Measurements from ENCODE around the gene SOS1. TPM values are rescaled to one million over a fixed set of nuclear protein-coding genes. Genes with fewer than 3 reads are reported as not detected.

SOS1 gene
- total and polyA plus RNA-seq, 2 donors (not counting 1 experiment from before 2014, with no cell fraction given): 18.2 to 58.1 TPM

GRCh38 chr2:39124746-39125057 is 3.9 kb upstream of the SOS1 start:
- Histone ChIP-seq H3K4me2 (replicated peaks; ENCODE audit: low read depth, low read length, poor library complexity, severe bottlenecking) (peak overlapping the region; percentile 86), H3K4me3 (ENCODE audit: control extremely low read depth in 1 of 5, extremely low read depth in 1 of 5, insufficient read depth in 1 of 5, low read depth in 2 of 5, low read length in 4 of 5) (peak overlapping the region; percentile 72 to 96 (median 85)), H3K79me2 (ENCODE audit: control insufficient read depth, insufficient read depth, low read length) (peaks cover 18% of the 10 kb centered on the region), H4K20me1 (ENCODE audit: control insufficient read depth, insufficient read depth, low read length, poor library complexity, severe bottlenecking) (no peaks in the 10 kb centered on the region), H2AFZ (ENCODE audit: insufficient read depth, low read depth, low read length, poor library complexity, severe bottlenecking) (peak overlapping the region; percentile 100), H3K27ac (ENCODE audit: low read length in 2 of 2) (peak overlapping the region; percentile 87 to 94), H3K36me3 (replicated peaks in 1 of 2; ENCODE audit: control extremely low read depth in 1 of 2, control insufficient read depth in 1 of 2, extremely low read depth in 1 of 2, insufficient read depth in 2 of 2, low read length in 1 of 2) (no peaks in the 10 kb centered on the region), H3K9ac (ENCODE audit: low read length) (peak overlapping the region; percentile 90), H3K27me3 (replicated peaks in 1 of 4; ENCODE audit: control extremely low read depth in 1 of 4, control insufficient read depth in 3 of 4, insufficient read depth in 4 of 4, low read length in 3 of 4) (no peaks in the 10 kb centered on the region), H3K4me1 (ENCODE audit: control insufficient read depth in 2 of 2, insufficient read depth in 2 of 2, low read length in 2 of 2) (peaks cover 46 to 47% of the 10 kb centered on the region in 2 donors), H3K9me3 (ENCODE audit: control extremely low read depth in 1 of 3, control insufficient read depth in 2 of 3, insufficient read depth in 1 of 3, low read length in 2 of 3) (no peaks in the 10 kb centered on the region)
- POLR2A ChIA-PET: interaction anchor here (0.6 to 1.3 kb wide), 5 partner anchors 13 to 572 kb away, joined by 3 to 8 read pairs (median 4); partner anchors contain the start of gene SRSF7
- no peak for DNase-seq
- H3K4me1 Mint-ChIP-seq: peaks cover 54% of the 10 kb centered on the region
- CTCF ChIA-PET: interaction anchor here (0.5 to 8.0 kb wide), 23 partner anchors 9 to 747 kb away, joined by 3 to 101 read pairs (median 4); no protein-coding TSS in a partner anchor
- whole genome bisulfite sequencing (ENCODE audit: insufficient coverage): 0% methylated on average over 10 of the region's 10 CpGs
- H3K27me3 Mint-ChIP-seq: no peaks in the 10 kb centered on the region
- TF ChIP-seq EZH2 (IDR thresholded peaks at IDR 0.05; ENCODE audit: borderline replicate concordance, insufficient read depth, low read depth, low read length, poor library complexity, severe bottlenecking): no peak
- peak; percentile 52 for TF ChIP-seq CTCF (IDR thresholded peaks at IDR 0.05)
- peak overlapping the region; percentile 86 for H3K4me3 Mint-ChIP-seq
- ATAC-seq (ENCODE audit: low read depth): no peak
- peak overlapping the region; percentile 86 for H3K27ac Mint-ChIP-seq
- no peaks in the 10 kb centered on the region for H3K9me3 Mint-ChIP-seq (ENCODE audit: insufficient read depth)
- intact Hi-C loops (cut with micrococcal nuclease): loop anchor here (1.0 to 5.0 kb wide), 5 partner anchors 17 to 748 kb away; partner anchors contain the start of genes ATL2, GALM, HNRNPLL and MAP4K3

DNA sequence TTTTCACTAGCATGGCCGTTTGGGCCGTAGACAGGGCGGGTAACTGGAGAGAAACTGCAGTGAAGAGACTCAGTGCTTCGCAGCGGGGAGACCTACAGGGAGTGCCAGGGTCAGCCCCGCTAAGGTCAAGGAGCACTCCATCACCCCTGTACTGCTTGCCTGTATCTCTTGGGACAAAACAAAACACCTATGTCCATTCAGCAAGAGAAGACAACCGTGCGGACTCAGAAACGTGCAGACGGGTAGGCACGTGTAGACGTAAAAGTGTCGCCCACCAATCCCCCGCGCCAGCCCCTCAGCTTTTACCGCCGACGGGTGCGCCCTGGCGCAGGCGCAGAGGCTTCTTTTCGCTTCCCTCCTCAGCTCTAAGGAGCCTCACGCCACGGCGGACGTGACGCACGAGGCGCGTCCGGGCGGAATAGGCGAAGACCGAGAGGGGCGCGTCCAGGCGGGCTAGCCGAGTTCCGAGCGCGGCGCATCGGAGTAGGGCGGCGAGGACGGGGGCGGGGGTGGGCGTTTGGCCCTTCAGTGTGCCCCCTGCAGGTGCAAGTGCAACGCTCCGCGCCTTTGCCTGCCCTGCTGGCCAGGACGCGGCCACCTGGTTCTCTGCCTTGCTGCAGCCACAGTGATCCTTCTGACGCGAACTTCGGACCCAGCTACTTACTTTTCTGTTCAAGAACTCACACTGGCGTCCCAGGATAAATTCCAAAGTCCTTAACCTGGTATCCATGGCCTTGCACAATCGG is 3.3 kb upstream of the SOS1 start:
- Histone ChIP-seq H3K36me3 (replicated peaks in 1 of 2; ENCODE audit: control extremely low read depth in 1 of 2, control insufficient read depth in 1 of 2, extremely low read depth in 1 of 2, insufficient read depth in 2 of 2, low read length in 1 of 2) (no peaks in the 10 kb centered on the region), H3K4me3 (ENCODE audit: control extremely low read depth in 1 of 5, extremely low read depth in 1 of 5, insufficient read depth in 1 of 5, low read depth in 2 of 5, low read length in 4 of 5) (peak overlapping the region; percentile 72 to 96 (median 85)), H2AFZ (ENCODE audit: insufficient read depth, low read depth, low read length, poor library complexity, severe bottlenecking) (peak overlapping the region; percentile 100), H3K4me2 (replicated peaks; ENCODE audit: low read depth, low read length, poor library complexity, severe bottlenecking) (peak overlapping the region; percentile 86), H3K79me2 (ENCODE audit: control insufficient read depth, insufficient read depth, low read length) (peaks cover 24% of the 10 kb centered on the region), H3K4me1 (ENCODE audit: control insufficient read depth in 2 of 2, insufficient read depth in 2 of 2, low read length in 2 of 2) (peaks cover 42 to 43% of the 10 kb centered on the region in 2 donors), H3K27ac (ENCODE audit: low read length in 2 of 2) (peak overlapping the region; percentile 87 to 94), H3K9ac (ENCODE audit: low read length) (peak overlapping the region; percentile 90), H3K27me3 (replicated peaks in 1 of 4; ENCODE audit: control extremely low read depth in 1 of 4, control insufficient read depth in 3 of 4, insufficient read depth in 4 of 4, low read length in 3 of 4) (no peaks in the 10 kb centered on the region), H3K9me3 (ENCODE audit: control extremely low read depth in 1 of 3, control insufficient read depth in 2 of 3, insufficient read depth in 1 of 3, low read length in 2 of 3) (no peaks in the 10 kb centered on the region), H4K20me1 (ENCODE audit: control insufficient read depth, insufficient read depth, low read length, poor library complexity, severe bottlenecking) (peaks cover under 1% of the 10 kb centered on the region)
- Mint-ChIP-seq H3K9me3 (ENCODE audit: insufficient read depth) (no peaks in the 10 kb centered on the region), H3K27me3 (no peaks in the 10 kb centered on the region), H3K27ac (peak overlapping the region; percentile 86), H3K4me3 (peak overlapping the region; percentile 86), H3K4me1 (peaks cover 54% of the 10 kb centered on the region)
- under 1% methylated on average over 58 of the region's 58 CpGs for WGBS (ENCODE audit: insufficient coverage)
- TF ChIP-seq CTCF (IDR thresholded peaks at IDR 0.05) (peak; percentile 82), EZH2 (IDR thresholded peaks at IDR 0.05; ENCODE audit: borderline replicate concordance, insufficient read depth, low read depth, low read length, poor library complexity, severe bottlenecking) (no peak)
- ATAC-seq (ENCODE audit: low read depth) (peak; percentile 73), DNase-seq (peak; percentile 97)
- ChIA-PET CTCF (interaction anchor here (0.5 to 8.0 kb wide), 23 partner anchors 10 to 746 kb away, joined by 3 to 101 read pairs (median 4); no protein-coding TSS in a partner anchor), POLR2A (interaction anchor here (0.6 to 1.3 kb wide), 5 partner anchors 13 to 573 kb away, joined by 3 to 8 read pairs (median 4); partner anchors contain the start of gene SRSF7)
- intact Hi-C loops (cut with micrococcal nuclease): loop anchor here (1.0 to 5.0 kb wide), 5 partner anchors 17 to 747 kb away; partner anchors contain the start of genes ATL2, GALM, HNRNPLL and MAP4K3

Data from B cell (primary cell).